ENCODE results near the gene CAPN9.

Gene CAPN9

GRCh38 chr1:230796626-230797025, 49.4 kb downstream of the CAPN9 start:
- no peak for DNase-seq (ENCODE audit: low spot score)

DNA sequence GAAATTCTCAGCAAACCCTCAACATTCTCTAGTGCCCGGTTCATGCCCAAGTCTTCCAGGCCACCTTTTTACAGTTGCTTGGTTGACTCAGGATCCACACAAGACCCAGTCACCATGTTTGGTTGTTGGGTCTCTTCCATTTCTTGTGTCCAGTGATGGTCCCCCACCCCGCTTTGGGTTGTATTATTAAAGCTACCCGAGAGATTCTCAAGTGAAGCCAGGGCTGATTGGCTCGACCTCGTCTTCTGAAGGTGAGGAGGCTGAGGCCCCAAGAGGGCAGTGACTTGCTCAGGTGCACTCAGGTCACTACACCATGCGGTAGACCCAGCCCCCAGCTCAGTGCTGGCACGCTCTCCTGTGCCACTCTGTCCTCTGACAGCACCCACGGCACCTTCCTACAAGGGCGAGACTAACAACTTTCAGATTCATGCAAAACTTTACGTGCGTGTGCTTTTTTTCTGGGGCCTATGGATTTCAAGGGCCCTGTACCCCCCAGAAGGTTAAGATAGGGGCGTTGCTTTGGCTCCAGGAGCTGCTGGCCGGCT, 50.3 kb downstream of the CAPN9 start:
- no peak for DNase-seq (ENCODE audit: low spot score)

GRCh38 chr1:230797942-230798365, 50.8 kb downstream of the CAPN9 start:
- DNase-seq (ENCODE audit: low spot score), result peak; percentile 69

- no peak for DNase-seq (ENCODE audit: low spot score)
Measured at GRCh38 chr1:230798491-230798890, 51.3 kb downstream of the CAPN9 start.

DNA sequence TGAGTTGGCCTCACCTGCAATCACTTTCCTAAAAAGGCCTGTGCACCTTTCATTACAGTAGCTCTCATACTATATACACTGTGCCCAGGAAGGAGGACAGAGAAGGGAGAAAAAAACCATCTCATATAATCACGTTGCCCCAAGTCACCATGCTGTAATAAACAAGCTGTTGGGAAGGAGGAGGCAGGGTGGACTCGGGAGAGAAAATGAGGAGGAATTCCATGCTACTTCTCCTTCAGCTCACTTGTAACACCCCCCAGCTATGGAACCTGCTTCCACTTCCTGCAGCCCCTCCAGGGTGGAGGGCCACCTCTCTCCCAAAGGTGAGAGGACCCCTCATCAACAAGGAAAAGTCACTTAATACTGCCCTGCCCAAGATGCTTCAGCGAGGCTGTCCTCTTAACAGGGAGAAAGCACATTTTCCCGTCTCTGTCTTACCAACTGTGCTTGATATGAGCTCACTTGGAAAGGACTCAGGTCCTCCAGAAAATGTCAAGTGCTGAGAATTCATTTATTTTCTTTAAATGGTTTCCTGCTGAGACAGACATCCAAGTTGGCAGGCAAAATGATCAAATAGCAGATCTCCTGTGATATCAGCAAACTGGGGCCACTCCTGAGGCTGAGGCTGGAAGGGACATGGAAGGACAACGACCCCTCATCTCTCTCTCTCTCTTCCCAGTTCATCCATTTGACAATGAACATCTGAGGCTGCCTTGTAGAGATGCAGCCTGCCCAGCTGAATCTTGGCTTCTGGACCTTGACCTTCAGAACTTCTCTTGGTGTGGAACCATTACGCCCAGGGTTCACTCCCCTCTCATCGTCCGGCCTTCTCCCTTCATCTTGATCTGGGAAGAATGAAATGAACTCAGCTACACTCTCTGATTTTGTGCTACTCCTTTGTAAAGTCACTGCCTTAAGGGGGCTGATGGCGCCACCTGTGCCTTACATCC, 54.0 kb downstream of the CAPN9 start:
- DNase-seq (ENCODE audit: low spot score), result no peak

DNA sequence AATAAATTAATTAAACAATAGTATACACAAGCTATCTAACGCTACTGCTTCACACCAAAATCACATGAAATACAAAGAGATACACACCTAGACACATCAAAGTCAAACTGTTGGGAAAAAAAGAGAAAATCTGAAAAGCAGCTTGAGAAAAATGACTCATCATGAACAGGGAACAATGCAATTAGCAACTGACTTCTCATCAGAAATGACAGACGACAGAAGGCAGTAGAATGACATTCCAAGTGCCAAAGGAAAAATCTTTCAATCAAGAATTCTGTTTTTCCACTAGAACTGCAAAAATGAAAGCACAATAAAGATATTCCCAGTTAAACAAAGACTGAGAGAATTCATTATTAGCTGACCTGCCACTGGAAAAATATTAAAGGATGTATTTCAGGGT, 57.2 kb downstream of the CAPN9 start:
- no peak for DNase-seq (ENCODE audit: low spot score)

DNA sequence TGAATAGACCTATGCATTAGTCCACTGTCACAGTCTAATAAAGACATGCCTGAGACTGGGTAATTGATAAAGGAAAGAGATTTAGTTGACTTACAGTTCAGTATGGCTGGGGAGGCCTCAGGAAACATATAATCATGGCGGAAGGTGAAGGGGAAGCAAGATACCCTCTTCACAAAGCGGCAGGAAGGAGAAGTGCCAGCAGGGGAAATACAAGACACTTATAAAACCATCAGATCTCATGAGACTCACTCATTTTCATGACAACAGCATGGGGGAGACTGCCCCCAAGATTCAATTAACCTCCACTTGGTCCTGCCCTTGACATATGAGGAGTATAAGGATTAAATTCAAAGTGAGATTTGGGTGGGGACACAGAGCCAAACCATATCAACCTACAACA, 59.4 kb downstream of the CAPN9 start:
- DNase-seq (ENCODE audit: low spot score), result no peak

DNA sequence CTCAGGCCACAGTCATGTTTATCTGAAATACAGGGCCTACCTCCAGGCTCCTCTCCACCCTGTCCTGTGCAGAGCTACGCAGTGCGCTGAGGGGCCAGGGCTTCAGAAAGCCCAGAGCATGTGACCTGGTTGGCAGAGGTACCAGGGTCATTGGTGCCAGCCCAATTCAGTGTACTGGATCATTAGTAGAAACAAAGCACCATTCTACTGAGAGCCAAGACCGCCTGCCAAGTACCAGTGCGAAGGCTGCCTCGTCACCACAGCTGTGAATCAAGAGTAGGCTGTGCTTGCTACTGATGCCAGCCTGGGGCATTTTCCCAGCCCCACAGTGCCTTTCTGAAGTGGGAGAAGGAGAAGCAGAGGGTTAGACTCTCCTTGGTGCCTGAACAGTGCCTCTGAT, 59.8 kb downstream of the CAPN9 start:
- DNase-seq (ENCODE audit: low spot score), result no peak

DNA sequence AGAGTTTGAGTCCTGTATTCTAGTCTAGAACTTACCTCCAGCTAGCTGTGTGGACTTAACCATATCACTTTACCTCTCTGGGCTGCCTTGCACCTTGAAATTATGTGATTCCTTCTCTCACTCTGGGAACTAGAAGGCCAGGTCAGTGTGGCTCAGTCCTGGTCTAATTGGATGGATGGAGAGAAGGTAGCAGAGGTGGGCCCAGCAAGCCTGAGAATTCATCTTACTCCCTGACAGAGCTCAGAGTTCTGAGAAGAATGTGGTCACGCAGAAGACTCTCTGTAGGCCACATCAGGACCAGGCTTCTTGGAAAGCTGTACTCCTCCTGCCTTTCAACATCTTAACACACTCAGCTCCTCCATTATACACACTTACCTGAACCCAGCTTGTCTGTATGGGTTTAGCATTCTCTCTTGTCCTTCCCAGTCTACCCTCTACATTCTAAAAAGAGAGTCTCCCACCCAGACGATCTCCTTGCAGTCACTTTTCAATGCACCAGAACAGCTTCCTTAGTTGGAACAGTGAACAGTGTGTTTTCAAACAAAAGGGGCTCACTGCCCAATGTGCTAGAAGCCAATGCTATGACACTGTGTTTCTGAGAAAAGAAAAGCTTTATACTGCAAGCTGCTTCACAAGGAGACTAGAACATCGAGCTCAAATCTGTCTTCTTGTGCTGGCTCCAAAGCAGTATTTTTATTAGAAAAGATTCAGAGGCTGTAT, 60.5 kb downstream of the CAPN9 start:
- no peak for DNase-seq (ENCODE audit: low spot score)

- no peak for DNase-seq (ENCODE audit: low spot score)
Measured at GRCh38 chr1:230808281-230808872, 61.2 kb downstream of the CAPN9 start.

DNA sequence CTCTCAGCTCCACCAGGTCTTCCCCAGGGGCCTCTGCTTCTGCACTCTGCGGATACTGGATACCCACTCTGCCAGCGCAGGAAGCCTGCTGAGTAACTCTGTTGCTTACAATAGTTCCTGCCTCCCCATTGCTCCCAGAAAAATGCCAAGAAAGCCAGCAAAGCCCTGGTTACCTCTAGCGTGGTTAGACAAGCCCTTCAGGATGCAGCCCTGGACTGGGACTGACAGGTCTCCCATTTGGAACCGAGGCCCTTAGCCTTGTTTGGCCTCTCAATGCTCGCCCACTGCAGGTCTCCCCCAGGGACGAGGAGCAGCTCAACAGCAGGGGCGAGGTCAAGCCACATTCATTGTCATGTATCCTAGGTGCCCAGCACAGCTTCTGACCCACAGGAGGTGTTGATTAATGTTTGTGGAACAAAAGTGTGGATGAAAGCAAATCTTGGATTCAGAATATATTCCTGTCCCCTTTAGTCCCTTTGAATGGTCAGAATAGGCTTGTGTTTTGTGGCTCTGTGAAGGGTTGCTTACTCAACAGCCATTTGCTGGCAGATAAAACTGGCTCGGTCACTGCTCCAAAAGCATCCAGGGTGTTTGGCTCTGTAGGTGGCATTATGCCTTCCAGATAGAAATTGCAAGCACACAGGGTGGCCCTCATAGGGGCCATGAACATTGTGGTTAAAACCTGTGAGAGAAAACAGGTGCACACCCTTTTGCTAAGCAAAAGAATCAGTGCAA, 62.2 kb downstream of the CAPN9 start:
- DNase-seq (ENCODE audit: low spot score), result no peak

DNA sequence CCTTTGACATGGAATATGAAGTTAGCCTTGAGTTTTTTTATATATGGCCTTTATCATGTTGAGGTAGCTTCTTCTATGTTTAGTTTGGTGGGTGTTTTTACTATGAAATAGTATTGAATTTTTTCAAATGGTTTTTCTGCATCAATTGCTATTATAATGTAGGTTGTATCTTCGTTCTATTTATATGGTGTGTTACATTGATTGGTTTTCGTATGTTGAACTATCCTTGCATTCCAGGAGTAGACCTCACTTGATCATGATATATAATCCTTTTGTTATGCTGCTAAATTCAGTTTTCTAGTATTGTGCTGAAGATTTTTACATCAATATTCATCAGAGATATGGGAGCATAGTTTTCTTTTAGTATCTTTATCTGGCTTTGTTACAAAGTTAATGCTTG, 65.4 kb downstream of the CAPN9 start:
- DNase-seq (ENCODE audit: low spot score), result no peak

- DNase-seq (ENCODE audit: low spot score), result no peak
Measured at GRCh38 chr1:230814949-230815692, 67.9 kb downstream of the CAPN9 start.

GRCh38 chr1:230816018-230816417, 68.8 kb downstream of the CAPN9 start:
- DNase-seq (ENCODE audit: low spot score), result no peak

DNA sequence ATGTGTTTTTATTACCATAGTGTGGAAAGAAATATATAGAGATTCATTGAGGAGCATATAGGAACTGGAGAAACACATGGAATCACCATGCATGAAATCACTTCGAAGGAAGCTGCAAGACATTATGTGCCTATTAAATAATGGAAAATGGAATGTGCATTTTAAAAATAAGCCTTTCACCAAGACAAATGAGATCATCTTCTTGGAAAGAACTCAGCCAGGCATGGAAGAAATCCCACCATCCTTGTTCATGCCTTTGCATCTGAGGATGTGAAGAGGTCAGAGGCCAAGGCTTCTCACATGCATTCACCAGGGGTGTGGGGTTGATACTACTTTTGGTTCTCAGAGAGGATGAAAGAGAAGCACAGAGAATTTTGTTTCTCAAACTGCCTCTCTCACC, 71.2 kb downstream of the CAPN9 start:
- no peak for DNase-seq (ENCODE audit: low spot score)

DNA sequence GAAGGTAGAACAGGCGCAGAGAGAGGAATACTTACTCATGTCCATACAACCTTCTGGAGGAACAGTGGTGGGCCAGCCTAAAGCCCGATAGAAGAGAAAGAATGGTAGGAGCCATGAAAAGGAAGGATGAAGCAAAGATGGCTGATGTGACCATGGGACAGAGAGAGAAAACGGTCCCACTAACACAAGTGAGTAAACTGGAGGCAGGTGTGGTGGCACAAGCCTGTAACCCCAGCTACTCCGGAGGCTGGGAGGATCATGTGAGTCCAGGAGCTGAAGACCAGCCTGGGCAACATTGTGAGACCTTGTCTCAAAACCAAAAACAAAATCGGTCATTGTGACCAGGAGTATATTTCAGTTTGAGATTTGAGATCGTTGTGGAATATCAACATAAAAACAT, 71.7 kb downstream of the CAPN9 start:
- DNase-seq (ENCODE audit: low spot score), result no peak

DNA sequence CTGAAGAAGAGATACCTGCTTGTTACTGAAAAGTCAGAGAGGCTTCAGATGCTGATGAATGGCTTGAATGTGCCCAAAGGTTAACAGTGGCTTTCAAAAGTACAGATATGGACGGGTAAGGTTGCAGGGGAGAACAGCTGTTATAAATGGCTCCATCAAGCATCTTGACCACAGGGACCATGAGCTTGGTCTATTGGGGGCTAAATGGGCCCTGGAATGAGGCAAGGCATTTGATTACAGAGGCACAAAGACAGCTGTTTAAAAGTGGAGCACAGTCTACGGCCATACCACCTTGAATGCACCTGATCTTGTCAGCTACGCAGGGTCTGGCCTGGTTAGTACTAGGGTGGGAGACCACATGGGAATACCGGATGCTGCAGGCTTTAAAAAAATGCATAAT, 72.8 kb downstream of the CAPN9 start:
- no peak for DNase-seq (ENCODE audit: low spot score)

- DNase-seq (ENCODE audit: low spot score), result no peak
Measured at GRCh38 chr1:230820568-230820967, 73.4 kb downstream of the CAPN9 start.

GRCh38 chr1:230821346-230821745, 74.2 kb downstream of the CAPN9 start:
- DNase-seq (ENCODE audit: low spot score), result no peak

GRCh38 chr1:230822092-230822581, 74.9 kb downstream of the CAPN9 start:
- DNase-seq (ENCODE audit: low spot score), result no peak

DNA sequence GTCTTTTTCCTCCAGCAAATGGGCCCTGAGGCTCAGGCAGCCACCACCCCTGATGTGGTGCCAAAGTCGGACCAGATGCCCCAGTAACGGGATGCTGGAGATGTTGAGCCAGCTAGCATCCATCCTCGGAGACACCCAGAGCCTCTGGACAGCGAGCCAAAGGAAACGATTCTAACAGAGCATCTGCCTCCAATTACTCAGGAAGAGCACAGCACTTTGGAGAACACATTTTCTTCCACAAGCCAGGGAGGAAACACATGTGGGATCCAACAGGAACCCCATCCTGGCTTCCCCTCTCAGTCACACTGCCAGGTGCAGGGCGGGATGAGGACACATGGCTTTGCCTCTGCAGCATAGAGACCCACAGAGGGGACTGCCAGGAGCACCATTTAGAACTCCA, 76.2 kb downstream of the CAPN9 start:
- DNase-seq (ENCODE audit: low spot score), result no peak
